GM19328 (cell line): ENCODE measurements around the gene UNC80.

Source experiments
- ATAC-seq: cut with Tn5 transposase; IDR thresholded peaks from one replicate; pipeline ENCODE4 v1.9.1; 2021; ENCODE audit warnings: mild to moderate bottlenecking, moderate library complexity; ENCODE audit not compliant: unreplicated experiment

The UNC80 gene

DNA sequence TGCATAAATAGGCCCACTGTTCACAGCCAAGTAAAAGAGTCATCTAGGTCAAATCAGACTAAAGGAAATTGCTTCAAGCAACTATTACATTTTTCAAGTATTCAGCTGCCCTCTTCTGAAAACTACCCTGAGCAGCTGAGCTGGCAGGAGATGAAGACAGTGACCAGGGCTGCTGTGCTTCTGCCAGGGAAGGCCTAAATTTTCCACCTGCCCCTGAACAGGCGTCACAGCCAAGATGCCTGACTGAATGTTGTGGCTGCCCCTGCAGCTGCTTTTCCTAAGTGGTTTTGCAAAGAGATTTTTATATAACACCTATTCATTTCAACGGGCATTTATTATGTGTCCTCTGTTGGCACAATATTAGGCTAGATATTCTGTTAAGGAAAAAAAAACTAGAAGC, 134.1 kb downstream of the UNC80 start:
- ATAC-seq: no peak

DNA sequence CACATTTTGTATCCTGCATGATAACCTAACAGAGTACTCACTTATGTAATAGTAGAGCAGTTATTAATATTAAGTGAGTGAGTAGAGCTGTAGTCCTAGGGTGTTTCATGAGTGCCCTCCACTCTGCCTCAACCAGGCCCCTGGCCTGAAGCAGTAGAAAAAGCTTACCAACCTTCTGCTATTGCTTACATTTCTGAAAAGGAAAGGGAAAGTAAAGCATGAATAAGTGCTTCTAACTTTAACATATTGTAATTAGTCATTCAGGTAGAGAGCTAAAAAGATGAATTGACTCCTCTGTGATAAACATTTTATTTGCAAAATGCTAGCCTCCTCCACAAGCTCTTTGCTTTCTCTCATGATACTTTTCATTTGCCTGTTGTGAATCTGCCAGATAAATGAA, 136.1 kb downstream of the UNC80 start:
- no peak for ATAC-seq

DNA sequence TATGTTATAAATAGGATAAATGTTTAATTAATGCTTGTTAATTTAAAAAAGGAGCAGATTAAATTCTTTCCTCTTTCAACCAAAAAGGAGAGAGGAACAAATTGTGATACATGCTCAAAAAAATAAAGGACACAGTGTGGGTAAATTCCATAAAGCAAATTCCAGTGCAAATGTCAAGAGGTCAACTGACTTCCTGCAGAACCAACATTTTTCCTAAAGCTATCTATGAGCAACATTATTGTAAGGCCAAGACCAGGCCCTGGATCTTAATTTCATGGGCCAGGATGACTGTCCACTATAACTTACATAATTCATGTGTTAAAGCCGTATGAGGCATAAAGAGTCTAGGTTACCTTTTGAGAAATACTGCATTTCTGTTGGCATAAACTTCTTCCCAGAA, 136.9 kb downstream of the UNC80 start:
- ATAC-seq: no peak

DNA sequence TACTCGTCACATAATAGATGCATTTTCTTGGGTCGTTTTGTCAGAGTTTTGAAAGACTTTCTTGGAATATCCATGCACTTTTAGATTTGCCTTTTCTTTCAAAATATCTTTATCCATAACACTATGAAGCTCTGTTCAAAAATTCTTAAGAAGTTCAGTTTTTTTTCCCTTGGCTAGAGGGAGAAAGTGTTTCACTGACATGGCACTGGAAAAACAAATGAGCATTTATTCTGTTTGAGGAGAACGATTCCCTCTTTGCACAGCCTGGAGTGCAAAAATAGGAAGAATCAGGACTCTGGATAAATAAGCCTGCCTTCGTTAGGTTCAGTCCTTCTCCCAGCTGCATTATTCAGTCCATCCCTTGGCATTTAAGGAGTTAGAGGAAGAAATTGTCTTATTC, 139.9 kb downstream of the UNC80 start:
- no peak for ATAC-seq

DNA sequence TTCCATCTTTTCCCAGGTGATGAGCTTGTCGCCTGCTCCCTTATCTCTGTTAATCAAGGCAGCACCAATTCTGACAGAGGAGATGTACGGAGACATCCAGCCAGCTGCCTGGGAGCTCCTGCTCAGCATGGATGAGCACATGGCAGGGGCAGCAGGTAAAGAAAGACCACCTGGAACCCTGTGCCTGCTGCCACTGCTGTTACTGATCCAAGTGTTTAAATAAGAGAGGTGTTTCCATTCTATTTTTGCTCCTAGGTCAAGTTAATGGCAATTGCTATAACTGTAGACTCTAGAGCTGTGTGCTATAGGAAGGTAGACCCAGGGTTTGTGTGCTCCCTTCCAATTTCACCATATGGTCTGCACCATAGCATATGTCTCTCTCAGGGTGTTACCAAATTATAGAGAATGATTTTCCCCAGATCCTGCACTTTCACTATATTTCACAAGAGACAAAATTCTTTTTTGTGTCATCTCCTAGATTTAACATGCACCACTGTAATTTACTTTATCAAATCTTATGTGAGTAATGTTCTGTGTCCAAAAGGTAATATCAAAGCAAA, 142.2 kb downstream of the UNC80 start:
- ATAC-seq: no peak

DNA sequence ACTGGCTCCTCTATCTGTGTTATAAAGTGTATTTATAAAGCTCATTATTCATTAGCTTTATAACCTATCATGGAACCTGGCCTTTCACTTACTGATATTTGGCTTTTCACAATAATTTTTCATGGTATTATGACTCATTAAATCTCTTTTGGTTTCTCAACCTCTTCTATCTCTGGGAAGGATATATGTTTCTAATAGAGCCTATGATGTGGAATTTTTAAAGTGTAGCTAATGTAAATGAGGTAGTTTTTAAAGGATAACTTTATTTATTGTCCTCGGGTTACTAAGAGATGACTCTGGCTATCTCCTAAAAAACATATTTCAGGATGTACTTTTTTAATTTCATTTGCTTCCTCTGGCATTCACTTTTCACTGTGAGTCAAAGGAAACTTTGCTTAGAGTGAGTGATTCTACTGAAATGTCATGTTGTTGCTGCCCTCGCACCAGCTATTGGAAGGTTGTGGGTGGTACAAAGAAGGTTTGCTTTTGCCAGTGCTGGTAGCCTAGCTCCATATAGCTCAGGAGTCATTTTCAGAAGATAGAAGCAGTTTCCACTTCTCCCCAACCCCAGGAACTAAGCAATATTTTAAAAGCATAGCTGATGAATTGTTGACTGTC, 145.6 kb downstream of the UNC80 start:
- ATAC-seq: no peak

DNA sequence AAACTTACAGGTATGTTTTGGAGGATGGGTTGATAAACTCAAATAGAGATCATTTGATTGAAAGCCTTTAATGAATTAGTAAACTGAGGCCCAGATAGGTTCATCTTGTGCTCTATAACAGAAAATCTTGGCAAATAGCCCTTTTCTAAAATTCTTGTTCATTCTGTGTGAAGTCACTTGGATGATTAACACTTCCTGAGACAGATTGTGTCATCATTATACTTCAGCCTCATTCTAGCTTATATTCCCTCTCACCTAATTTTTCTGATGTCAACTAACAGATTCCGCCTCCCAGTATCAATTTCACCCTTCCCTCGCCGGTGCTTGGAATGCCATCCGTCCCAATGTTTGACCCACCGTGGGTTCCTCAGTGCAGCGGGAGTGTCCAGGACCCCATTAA, 146.6 kb downstream of the UNC80 start:
- no peak for ATAC-seq

DNA sequence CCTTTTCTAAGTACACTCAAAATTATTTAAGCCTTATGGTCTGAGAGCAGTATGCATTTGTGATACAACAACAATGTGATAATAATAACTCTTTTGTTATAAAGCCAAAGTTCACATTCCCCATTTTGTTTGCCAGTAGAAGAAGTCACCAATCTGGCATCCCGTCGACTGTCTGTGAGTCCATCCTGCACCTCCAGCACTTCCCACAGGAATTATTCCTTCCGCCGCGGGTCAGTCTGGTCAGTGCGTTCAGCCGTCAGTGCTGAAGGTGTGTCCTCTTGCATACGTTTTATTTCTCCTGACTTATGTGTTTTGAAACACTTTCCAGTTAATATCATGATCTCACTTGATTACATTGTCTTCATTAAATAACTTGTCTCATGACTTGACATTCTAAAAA, 150.5 kb downstream of the UNC80 start:
- ATAC-seq: no peak

DNA sequence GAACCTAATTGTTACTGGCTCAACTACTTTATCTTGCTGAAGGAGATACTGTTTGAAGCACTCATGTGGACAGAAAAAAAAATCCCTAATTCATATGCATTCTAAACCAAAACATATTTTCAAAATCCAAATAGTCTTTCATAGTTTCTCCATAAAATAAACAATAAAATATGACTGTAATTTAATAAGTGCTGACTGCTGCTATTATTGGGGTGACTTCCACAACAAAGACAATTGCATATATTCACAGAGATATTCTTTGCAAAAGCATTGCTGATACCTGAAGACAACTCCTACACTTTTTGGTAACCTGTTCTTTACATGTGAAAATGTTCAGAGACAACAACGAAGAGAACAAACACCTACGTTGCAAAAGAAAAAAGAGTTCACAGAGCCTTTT, 157.7 kb downstream of the UNC80 start:
- no peak for ATAC-seq

DNA sequence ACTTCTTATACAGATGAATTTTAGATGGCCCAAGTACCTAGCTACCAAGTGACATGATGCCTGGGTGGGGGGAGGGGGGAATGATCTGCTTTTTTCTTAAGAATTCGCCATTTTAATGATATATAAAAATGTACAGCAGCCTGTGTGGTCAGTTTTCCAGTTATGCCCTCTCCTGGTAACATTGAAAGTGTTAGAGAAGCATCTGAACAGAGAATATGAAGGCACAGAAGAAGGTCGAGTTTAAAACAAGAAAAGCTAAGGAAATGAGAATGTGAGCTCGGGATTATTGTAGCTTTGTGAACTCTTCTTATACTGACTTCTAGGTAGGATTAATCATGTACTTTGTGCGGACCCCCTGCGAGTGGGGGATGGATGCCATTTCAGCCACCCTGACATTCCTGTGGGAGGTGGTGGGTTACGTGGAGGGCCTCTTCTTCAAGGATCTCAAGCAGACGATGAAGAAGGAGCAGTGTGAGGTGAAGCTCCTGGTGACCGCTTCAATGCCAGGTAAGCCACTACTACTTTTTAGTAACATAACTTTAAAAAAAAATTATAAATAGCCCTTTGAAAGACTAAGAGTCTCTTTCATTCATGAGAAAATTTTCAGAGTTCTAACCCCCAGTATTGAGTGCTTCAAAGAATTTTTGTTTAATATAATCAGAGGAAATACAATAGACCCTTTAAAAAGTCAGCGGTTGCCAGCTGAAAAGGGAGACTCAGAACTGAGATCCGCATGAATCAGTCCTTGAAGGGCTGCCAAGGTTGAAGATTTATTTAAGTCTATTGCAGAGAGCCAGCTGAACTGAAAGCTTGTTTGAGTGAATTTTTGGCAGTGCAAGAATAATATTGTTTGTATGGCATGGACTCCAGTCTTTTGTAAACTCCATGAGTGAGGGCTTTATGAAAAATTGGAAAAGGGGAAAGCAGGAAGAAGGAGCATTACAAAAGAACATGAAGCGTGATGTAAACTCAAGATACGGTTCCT, 162.2 kb downstream of the UNC80 start:
- no peak for ATAC-seq

DNA sequence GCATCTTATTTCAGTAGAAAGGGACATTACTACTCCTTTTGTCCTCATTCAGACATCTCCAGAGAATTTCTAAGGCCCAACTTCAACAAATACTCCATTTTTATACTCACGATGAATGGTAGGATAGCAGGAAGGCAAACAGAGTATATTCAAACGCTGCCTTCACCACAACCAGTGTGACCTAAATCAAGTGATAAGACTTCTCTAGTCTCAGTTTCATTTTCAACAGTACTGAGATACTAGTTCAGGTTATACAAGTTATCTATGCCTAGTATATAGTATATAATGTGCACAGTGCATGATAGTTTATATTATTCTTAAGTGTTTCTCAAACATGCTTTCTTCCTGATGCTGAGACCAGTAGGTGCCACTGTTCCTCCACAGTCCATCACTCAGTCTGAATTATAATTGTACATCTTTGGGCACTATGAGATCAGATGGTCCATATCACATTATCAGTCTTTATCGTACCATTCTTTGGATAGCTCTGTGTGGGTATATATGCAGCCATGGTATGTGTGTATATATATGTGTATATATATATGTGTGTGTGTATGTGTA, 164.6 kb downstream of the UNC80 start:
- no peak for ATAC-seq

DNA sequence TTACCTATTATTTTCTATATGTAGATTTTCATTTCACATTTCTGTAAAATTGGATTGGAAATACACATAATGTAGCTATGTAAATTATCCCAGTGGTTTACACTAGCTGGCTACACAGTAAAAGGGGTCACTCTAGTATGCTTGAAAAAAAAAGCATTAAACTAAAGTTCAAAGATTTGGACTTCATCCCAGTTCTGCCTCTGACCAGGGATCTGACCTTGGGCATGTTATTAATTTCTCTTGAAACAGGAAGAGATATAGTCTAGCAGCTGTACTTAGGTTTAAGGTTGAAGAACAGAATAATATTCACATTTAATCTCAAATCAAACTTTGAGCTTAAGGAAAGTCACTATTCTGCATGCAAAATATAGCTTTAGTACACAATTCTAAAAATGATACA, 166.3 kb downstream of the UNC80 start:
- ATAC-seq: no peak

DNA sequence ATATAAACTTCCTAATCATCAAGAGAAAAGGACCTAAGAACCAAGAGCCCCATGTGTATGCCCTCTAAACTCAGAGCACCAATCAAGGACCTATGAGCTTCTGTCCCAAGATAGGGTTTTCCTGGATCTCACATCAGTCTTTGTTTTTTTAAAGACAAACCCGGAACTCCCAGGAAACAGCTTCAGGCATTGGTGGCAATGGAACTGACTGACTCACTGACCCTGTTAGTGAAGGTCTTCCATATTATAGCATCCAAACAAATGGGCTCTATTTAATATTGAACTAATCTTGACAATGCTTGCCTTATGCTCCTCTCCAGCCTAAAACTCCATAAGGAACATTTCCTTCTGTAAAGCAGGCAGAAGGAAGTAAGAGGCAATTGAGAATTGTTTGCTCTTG, 167.3 kb downstream of the UNC80 start:
- ATAC-seq: no peak

DNA sequence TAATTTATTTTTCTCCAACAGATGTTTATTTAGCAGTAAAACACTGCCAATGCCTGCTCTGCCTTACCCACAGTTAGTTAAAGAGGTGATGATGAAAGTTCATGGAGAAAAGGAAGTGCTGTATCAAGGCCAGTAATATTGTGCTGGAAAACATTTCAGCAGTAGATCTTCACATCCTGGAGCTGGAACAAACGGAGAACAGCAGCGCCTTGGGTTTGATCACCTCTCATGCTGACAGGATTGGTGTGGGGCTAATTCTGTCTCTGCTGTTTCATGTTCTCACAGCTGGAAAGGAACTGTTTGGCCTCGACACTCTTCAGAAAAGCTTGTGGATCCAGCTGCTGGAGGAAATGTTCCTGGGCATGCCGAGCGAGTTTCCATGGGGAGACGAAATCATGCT, 169.3 kb downstream of the UNC80 start:
- ATAC-seq: no peak

DNA sequence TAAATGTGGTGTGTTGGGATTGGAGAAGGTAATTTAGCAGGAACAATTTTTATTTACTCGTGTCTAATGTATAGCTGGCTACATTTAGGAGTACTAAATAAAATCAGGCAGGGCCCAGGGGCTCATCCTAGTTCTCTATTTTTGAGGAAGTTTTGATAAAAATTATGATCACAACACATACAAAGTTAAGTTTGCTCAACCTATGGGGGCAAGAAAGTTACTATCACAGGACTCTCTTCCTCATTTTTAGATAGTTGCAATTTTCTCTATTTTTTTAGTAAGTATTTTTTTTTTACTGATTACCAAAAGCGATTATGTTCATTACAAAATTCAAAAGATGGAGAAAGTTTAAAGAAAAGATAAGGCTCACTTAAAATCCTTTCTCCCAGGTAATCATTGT, 170.8 kb downstream of the UNC80 start:
- no peak for ATAC-seq

DNA sequence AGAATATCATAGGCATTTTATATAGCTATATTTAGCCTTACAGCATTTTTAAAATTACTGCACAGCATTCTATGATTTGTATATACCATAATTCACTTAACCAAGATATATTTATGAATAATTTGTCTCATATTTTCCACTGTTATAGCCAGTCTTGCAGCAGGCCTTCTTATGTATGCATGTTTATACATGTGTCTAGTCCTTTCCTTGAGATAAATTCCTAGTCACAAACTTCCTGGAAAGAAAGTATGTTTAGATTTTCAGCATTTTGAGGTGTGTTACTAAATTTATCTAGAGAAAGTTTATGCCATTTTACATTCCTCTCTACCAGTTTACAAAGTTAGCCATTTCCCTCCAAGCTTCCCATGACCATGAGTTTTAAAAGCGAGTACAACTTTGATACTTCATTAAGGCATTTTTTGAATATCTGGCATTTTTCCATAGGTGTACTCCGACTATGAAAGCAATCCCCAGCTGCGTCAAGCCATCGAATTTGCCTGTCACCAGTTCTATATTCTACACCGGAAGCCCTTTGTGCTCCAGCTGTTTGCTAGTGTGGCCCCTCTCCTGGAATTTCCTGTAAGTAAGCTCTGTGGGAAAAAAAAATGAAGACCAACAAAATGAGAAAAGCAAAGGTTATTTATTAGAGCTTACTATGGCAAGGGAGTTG, 171.4 kb downstream of the UNC80 start:
- ATAC-seq: no peak

DNA sequence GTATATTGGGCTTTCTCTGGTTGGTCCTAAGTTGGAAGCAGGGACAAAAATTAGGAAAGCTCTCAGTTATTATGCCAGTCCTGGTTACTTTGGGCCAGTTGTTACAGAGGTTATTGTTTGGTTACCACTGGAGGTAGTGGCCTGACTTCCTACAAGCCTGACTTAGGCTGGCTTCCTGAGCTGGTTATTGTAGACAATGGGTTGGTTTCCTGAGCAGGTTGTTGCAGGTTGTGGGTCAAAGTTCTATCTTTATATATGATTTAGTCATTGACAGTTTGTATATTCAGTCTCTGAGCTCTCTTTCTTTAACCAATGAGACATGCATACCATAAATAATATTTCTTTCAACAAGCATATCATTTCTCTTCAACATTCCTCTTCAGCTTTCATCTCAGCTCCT, 172.1 kb downstream of the UNC80 start:
- no peak for ATAC-seq

DNA sequence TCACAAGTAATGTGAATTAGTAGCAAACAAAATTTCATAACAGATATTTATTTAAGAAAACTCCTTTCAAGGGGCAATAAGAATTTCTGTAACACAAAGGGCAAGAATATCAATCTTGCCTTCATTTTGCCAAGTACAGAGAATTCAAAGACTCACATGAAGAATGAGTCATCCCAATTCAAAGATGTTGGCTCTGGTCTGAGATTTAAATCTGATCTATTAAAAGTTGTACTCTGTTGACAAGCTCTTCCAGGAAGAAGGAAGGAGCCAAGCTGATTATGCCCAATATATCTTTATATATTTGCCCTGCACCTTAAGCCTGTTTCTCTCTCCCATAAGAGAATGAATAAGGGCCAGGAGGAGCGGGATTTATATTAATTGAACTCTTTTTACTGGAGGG, 174.9 kb downstream of the UNC80 start:
- ATAC-seq: no peak

DNA sequence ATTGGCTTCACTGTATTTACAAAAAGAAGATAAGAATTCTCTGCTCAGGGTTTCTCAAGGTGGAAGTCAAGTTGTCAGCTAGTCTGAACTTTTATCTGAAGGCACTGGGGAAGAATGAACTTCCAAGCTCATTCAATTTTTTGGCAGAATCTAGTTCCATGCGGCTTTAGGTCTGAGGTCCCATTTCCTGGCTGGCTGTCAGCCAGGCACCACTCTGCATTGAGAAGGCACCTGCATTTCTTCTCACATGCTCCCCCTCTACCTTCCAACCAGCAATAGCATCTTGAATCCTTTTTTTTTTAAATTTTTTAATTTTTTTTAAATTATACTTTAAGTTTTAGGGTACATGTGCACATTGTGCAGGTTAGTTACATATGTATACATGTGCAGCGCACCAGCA, 184.6 kb downstream of the UNC80 start:
- ATAC-seq: no peak

DNA sequence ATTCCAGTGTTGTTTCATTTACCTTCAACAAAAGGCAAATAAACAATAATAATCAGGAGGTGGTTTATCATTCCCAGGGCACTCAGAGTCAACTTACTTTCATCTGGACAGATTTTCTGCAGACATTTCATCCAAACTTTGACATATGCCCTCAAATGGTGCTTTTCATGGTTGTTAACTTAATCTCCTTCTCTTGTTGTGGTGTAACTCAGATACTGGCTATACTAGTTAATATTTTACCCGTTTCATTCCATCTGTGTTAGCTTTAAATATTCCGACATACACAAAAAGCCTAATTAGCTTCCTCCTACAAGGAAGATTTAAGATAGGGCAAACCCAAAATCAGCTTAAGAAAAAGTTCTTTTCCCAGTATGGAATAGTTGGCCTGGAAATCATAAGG, 186.4 kb downstream of the UNC80 start:
- no peak for ATAC-seq

DNA sequence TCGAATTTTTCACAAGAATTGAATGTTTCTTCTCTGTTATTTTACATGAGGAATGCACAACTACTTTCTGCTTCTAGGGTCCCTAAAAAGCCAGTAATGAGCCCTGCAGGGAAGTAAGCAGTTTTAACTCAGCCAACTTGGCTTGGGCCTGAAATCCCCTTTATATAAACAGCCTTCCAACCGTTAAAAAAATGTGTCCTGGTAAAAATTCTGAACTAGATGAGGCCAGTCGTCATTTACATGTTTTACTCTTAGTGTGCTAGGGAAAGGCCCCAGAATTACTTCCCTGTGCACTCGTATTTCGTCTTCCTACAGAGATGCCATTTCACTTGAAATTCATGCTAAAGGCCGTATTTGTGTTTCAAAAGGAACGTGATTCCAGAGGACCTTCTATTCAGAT, 188.4 kb downstream of the UNC80 start:
- ATAC-seq: no peak
